ENCODE data around the gene RETREG1.
A peak's percentile ranks its signal among the peaks of the same experiment; 100 is the strongest.

The RETREG1 gene

DNA sequence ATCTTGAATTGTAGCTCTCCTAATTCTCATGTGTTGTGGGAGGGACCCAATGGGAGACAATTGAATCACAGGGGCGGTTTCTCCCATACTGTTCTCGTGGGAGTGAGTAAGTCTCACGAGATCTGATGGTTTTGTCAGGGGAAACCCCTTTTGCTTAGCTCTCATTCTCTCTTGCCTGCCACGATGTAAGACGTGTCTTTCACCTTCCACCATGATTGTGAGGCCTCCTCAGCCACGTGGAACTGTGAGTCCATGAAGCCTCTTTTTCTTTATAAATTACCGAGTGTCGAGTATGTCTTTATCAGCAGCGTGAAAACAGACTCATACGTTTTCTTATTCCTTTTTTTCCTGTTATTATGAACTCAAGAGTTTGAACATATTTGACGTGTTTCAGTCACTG is 39.1 kb downstream of the RETREG1 start:
- Histone ChIP-seq H3K4me2 (ENCODE audit: low read length) (no peak overlapping the region), H3K4me3 (ENCODE audit: low read length) (no peak overlapping the region), H3K4me1 (ENCODE audit: control insufficient read depth, insufficient read depth, low read length) (peaks cover 17% of the 10 kb centered on the region), H3K36me3 (ENCODE audit: insufficient read depth, low read length) (no peaks in the 10 kb centered on the region), H3K9me3 (replicated peaks; ENCODE audit: low read length) (no peaks in the 10 kb centered on the region), H3K9ac (ENCODE audit: low read depth, low read length) (no peak overlapping the region), H3K27me3 (ENCODE audit: control insufficient read depth, insufficient read depth, low read length) (no peaks in the 10 kb centered on the region)

DNA sequence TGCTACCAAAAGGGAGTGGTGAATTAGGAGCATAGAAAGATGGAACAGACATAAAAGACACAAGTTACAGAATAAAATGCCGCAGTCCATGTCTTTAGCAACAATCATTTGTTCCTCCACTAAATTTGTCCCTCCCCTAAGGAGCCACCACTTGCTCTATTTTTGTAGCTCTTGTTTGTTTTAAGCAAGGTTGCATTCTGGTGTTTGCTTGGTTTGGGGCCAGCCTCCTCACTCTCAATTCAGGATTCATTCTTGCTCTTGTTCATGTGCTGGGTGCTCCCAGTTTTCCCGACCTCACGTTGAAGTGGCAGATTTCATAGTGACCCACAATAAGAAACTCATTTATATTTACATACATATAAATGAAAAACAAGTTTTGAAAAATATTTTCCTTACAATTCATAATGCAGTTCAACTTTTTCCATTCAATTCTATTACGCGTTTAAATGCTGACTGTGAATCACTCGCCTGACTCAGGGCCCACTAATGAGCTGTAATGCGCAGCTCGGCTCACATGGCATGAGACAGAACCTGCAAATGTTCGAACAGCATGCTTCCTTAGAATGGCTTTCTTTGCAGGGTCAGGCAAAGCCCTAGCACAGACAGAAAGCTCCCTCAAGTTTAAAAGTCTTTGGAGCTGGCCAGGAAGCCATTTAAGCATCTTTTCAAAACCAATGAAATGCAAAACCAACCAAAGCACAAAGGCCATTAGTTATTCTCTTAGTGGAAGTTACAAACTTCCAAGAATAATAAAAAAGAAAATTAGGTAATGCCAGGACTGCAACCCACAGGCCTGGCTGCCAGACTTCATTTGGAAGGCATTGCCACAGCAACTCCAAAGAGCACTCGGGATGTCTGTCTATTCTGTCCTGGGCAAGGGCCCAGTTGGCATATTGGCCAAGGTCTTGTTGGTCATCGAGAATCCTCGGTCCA is 41.7 kb downstream of the RETREG1 start:
- peak overlapping the region; percentile 14 for H3K4me3 ChIP-seq (ENCODE audit: low read length)
- H3K4me1 ChIP-seq (ENCODE audit: control insufficient read depth, insufficient read depth, low read length): peaks cover 21% of the 10 kb centered on the region
- H3K9me3 ChIP-seq (replicated peaks; ENCODE audit: low read length): no peaks in the 10 kb centered on the region
- H3K27me3 ChIP-seq (ENCODE audit: control insufficient read depth, insufficient read depth, low read length): no peaks in the 10 kb centered on the region
- peak overlapping the region; percentile 17 for H3K9ac ChIP-seq (ENCODE audit: low read depth, low read length)
- peak overlapping the region; percentile 49 for H3K4me2 ChIP-seq (ENCODE audit: low read length)
- H3K36me3 ChIP-seq (ENCODE audit: insufficient read depth, low read length): no peaks in the 10 kb centered on the region

- Histone ChIP-seq H3K4me3 (ENCODE audit: low read length) (no peak overlapping the region), H3K27me3 (ENCODE audit: control insufficient read depth, insufficient read depth, low read length) (no peaks in the 10 kb centered on the region), H3K36me3 (ENCODE audit: insufficient read depth, low read length) (no peaks in the 10 kb centered on the region), H3K9ac (ENCODE audit: low read depth, low read length) (no peak overlapping the region), H3K4me1 (ENCODE audit: control insufficient read depth, insufficient read depth, low read length) (peaks cover 35% of the 10 kb centered on the region), H3K9me3 (replicated peaks; ENCODE audit: low read length) (no peaks in the 10 kb centered on the region), H3K4me2 (ENCODE audit: low read length) (no peak overlapping the region)
Observed at GRCh38 chr5:16573401-16573800, 43.4 kb downstream of the RETREG1 start.

DNA sequence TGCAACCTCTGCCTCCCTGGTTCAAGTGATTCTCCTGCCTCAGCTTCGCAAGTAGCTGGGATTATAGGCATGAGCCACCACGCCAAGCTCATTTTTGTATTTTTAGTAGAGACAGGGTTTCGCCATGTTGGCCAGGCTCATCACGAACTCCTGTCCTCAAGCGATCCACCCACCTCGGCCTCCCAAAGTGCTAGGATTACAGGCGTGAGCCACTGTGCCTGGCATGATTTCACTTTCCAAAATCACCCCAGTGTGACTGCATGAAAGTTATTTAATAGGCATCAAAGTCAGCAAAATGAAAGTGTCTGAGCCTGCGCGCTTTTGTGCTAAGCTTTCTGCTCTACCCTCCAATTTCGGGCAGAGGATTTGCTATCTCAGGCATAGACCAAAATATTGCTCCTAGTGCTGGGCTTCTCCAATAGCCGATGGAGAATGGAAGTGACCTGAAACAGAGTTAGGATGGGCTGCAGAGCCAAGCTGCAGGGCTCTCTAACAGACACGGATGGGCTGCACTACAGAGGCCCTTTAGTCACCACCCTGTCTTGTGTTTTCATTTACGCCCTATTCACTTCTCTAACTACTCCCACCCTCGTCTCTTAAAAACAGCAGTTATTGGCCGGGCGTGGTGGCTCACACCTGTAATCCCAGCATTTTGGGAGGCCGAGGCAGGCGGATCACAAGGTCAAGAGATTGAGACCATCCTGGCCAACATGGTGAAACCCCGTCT is 44.3 kb downstream of the RETREG1 start:
- Histone ChIP-seq H3K9ac (ENCODE audit: low read depth, low read length) (no peak overlapping the region), H3K27me3 (ENCODE audit: control insufficient read depth, insufficient read depth, low read length) (peaks cover under 1% of the 10 kb centered on the region), H3K4me2 (ENCODE audit: low read length) (no peak overlapping the region), H3K4me3 (ENCODE audit: low read length) (no peak overlapping the region), H3K36me3 (ENCODE audit: insufficient read depth, low read length) (no peaks in the 10 kb centered on the region), H3K9me3 (replicated peaks; ENCODE audit: low read length) (no peaks in the 10 kb centered on the region), H3K4me1 (ENCODE audit: control insufficient read depth, insufficient read depth, low read length) (peaks cover 35% of the 10 kb centered on the region)

DNA sequence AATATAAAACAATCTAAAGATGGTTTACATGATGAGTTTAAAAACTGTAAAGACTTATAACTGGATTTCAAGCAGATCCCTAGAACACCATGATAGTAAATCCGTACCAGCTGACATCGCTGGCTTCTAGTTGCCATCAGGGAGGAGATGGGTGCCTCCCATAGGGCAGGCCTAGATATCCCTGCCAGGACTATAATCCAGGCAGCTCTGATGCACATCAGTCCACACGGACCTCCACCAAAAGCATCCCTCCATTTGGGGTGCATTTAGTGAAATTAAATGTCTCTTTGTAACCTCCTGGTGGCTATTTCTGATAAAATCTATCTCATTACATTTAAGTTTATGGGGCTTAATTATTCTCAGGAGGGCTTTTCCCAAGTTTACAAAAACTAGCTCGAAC is 45.8 kb downstream of the RETREG1 start:
- Histone ChIP-seq H3K4me3 (ENCODE audit: low read length) (no peak overlapping the region), H3K9ac (ENCODE audit: low read depth, low read length) (no peak overlapping the region), H3K4me1 (ENCODE audit: control insufficient read depth, insufficient read depth, low read length) (peaks cover 35% of the 10 kb centered on the region), H3K36me3 (ENCODE audit: insufficient read depth, low read length) (no peaks in the 10 kb centered on the region), H3K9me3 (replicated peaks; ENCODE audit: low read length) (no peaks in the 10 kb centered on the region), H3K4me2 (ENCODE audit: low read length) (no peak overlapping the region), H3K27me3 (ENCODE audit: control insufficient read depth, insufficient read depth, low read length) (peaks cover 9% of the 10 kb centered on the region)

DNA sequence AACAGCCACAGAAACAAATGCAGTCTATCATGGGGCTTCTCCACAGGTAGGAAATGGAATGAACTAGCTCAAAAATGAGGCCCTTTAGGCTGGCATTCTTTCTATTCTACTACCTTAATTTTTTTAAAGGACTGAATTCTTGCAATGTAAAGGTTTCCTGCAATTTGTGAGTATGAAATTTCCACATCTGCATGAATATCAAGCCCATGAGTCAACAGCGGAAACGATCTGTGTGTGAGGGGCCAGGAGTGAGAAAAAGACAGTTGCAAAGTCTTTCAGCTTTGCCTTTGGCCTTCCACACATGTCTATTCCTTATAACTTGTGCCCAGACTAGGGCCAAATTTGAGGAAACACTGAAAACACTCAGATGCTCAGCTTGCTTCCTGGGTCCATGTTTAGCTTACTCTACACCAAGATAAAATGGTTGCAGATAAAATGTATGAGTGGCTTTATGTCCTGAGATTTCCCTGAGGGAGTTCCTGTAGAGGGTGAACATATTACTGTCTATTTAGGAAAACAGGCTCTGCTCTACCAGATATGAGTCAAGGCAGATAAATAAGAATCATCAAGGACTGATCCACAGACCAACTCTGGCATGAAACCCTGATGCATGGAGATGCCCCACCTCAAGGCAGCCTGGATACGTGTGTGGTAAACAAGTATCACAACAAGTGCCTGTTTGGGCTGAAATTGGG is 46.5 kb downstream of the RETREG1 start:
- Histone ChIP-seq H3K4me3 (ENCODE audit: low read length) (no peak overlapping the region), H3K36me3 (ENCODE audit: insufficient read depth, low read length) (no peaks in the 10 kb centered on the region), H3K4me1 (ENCODE audit: control insufficient read depth, insufficient read depth, low read length) (peaks cover 27% of the 10 kb centered on the region), H3K9ac (ENCODE audit: low read depth, low read length) (no peak overlapping the region), H3K4me2 (ENCODE audit: low read length) (no peak overlapping the region), H3K27me3 (ENCODE audit: control insufficient read depth, insufficient read depth, low read length) (peaks cover 9% of the 10 kb centered on the region), H3K9me3 (replicated peaks; ENCODE audit: low read length) (no peaks in the 10 kb centered on the region)

DNA sequence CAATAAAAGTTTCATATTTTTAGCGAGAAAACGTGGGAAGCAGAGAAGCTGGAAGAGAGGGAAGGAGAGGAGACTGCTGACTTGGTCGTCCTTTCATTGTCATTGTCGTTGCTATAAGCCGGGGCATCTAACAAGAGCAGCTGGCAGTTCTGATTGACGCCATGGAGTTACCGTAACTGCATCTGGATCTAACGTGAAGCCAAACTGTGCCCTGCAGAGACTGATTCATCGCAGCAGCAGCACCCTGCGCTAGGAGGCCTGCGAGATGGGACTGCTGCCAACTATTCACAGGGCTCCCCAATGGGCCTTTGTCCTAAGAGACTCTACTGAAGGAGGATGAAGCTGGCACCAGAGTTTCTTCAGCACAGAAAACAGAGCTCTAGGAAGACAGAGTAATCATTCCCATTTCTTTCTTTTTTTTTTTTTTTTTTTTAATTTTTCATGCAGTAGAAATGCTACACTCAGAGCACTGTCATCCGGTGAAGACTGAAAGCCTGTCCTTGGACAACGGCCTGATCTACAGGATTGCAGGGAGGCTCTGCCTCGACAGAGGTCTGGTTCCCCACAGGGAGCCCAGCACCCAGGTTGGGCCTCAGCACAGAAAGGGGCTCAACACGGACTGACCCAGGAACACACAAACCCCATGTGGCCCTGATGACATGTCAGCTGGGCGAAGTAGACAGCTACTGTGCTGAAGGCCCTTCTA is 47.8 kb downstream of the RETREG1 start:
- no peaks in the 10 kb centered on the region for H3K36me3 ChIP-seq (ENCODE audit: insufficient read depth, low read length)
- H3K4me1 ChIP-seq (ENCODE audit: control insufficient read depth, insufficient read depth, low read length): peaks cover 18% of the 10 kb centered on the region
- H3K27me3 ChIP-seq (ENCODE audit: control insufficient read depth, insufficient read depth, low read length): peaks cover 9% of the 10 kb centered on the region
- no peak overlapping the region for H3K9ac ChIP-seq (ENCODE audit: low read depth, low read length)
- no peaks in the 10 kb centered on the region for H3K9me3 ChIP-seq (replicated peaks; ENCODE audit: low read length)
- H3K4me2 ChIP-seq (ENCODE audit: low read length): no peak overlapping the region
- H3K4me3 ChIP-seq (ENCODE audit: low read length): no peak overlapping the region

- Histone ChIP-seq H3K4me1 (ENCODE audit: control insufficient read depth, insufficient read depth, low read length) (peaks cover 18% of the 10 kb centered on the region), H3K9ac (ENCODE audit: low read depth, low read length) (no peak overlapping the region)
Observed at GRCh38 chr5:16567365-16567764, 49.4 kb downstream of the RETREG1 start.

DNA sequence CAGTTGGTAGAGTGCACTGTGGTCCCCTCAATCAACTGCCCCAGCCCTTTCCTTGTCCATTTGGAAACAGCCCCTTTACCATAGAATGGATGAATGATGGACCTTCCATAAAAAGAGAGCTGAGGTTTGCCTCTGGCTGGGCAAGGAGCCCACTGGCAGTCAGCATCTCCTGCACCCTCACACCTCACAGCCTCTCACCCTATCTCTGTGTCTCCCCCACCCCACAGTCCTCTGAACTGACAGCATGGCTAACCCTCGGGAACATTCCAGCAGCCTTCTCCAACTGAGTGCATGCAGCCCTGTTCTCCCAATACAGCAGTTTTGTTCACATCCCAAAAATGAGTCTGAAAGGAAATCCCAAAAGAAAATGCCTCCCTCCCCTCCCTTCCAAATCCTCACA is 51.7 kb downstream of the RETREG1 start:
- H3K9me3 ChIP-seq (replicated peaks; ENCODE audit: low read length): no peaks in the 10 kb centered on the region
- no peak overlapping the region for H3K9ac ChIP-seq (ENCODE audit: low read depth, low read length)
- H3K4me3 ChIP-seq (ENCODE audit: low read length): no peak overlapping the region
- no peaks in the 10 kb centered on the region for H3K36me3 ChIP-seq (ENCODE audit: insufficient read depth, low read length)
- no peak overlapping the region for H3K4me2 ChIP-seq (ENCODE audit: low read length)
- H3K4me1 ChIP-seq (ENCODE audit: control insufficient read depth, insufficient read depth, low read length): peaks cover 15% of the 10 kb centered on the region
- peaks cover 14% of the 10 kb centered on the region for H3K27me3 ChIP-seq (ENCODE audit: control insufficient read depth, insufficient read depth, low read length)

More at GRCh38 chr5:16567365-16567764, 49.4 kb downstream of the RETREG1 start:
- Histone ChIP-seq H3K27me3 (ENCODE audit: control insufficient read depth, insufficient read depth, low read length) (peaks cover 13% of the 10 kb centered on the region), H3K4me3 (ENCODE audit: low read length) (no peak overlapping the region), H3K36me3 (ENCODE audit: insufficient read depth, low read length) (no peaks in the 10 kb centered on the region), H3K9me3 (replicated peaks; ENCODE audit: low read length) (no peaks in the 10 kb centered on the region), H3K4me2 (ENCODE audit: low read length) (no peak overlapping the region)

GRCh38 chr5:16564248-16564867 is 52.4 kb downstream of the RETREG1 start:
- Histone ChIP-seq H3K4me3 (ENCODE audit: low read length) (no peak overlapping the region), H3K4me2 (ENCODE audit: low read length) (no peak overlapping the region), H3K27me3 (ENCODE audit: control insufficient read depth, insufficient read depth, low read length) (peaks cover 14% of the 10 kb centered on the region), H3K4me1 (ENCODE audit: control insufficient read depth, insufficient read depth, low read length) (peaks cover 8% of the 10 kb centered on the region), H3K9ac (ENCODE audit: low read depth, low read length) (no peak overlapping the region), H3K36me3 (ENCODE audit: insufficient read depth, low read length) (no peaks in the 10 kb centered on the region), H3K9me3 (replicated peaks; ENCODE audit: low read length) (no peaks in the 10 kb centered on the region)
